HTR-8/SVneo (cell line): Measurements from ENCODE around the gene PCBP3.

Experiments used
- DNase-seq: peaks from one replicate; pipeline ENCODE4 v3.0.0; 2011; ENCODE audit warnings: low spot score, mixed read lengths; ENCODE audit not compliant: insufficient read length
- FAIRE-seq: peaks from 2 replicates; lab custom pipeline; 2011; peaks lifted over from hg19 to GRCh38; lab: Jason Lieb, UNC

The PCBP3 gene

GRCh38 chr21:45989355-45990048 lies 346.0 kb downstream of the PCBP3 start:
- no peak for FAIRE-seq
- no peak for DNase-seq

DNA sequence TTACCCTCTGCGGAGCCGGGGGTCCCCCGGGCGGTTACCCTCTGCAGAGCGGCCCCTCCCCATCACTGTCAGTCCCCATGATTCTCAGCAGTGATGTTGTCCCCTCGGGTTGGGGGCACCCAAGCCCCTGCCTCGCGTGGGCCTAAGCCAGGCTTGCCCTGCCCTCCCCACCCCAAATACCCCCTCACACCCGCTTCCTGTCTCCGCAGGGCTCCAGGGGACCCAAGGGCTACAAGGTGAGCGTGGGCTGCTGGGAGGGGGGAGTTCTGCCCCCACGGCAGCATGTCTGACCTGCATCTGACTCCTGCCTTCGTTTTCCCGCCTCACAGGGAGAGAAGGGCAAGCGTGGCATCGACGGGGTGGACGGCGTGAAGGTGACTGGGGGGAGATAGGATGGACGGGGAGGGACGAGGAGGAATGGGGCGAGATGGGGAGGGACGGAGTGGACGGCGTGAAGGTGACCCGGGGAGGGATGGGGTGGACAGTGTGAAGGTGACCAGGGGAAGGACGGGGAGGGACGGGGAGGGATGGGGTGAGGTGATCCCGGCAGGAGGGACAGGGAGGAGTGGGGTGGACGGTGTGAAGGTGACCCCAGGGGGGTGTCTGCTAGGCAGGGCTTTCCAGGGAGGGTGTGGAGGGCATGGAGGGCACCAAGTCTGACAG lies 346.7 kb downstream of the PCBP3 start:
- DNase-seq: no peak
- no peak for FAIRE-seq

GRCh38 chr21:45990741-45991605 lies 347.4 kb downstream of the PCBP3 start:
- DNase-seq (no peak), FAIRE-seq (no peak)

DNA sequence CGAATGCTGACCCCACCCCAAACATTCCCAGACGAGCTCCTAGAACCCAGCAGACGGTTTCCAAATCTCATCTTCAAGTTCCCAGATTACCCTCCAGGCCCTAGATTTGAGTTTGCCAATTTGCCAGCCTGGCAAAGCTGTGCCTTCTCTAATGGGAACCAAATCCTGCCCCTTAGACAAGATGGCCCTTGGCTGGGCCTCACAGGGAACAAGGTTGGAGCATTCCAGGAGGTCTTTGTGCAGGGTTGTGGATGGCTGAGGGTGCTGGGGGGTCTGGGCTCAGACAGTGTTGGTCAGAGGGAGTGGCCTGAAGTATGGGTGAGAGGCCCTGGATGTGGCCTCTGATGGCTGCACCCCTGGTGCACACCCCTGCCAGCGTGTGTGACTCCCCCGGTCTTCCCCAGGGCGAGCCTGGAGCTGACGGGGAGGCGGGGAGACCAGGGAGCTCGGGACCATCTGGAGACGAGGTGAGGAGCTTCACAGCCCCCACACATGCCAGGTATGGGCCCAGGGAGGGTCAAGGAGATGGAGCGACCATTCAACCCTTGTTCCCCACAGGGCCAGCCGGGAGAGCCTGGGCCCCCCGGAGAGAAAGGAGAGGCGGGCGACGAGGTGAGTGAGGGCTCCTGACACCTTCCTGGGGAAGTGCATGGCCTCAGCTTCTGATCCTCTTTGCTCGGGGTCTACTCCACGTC lies 348.2 kb downstream of the PCBP3 start:
- no peak for FAIRE-seq
- no peak for DNase-seq
